Hepatocyte (in vitro differentiated cells): ENCODE results near the gene ELOVL5. TPM values are rescaled to one million over a fixed set of nuclear protein-coding genes. Genes with fewer than 3 reads are reported as not detected.
"Not testable (repeated sequence)": the region's sequence is repeated elsewhere in the genome, so short reads cannot be mapped to it uniquely, and the experiment has no call there.

ENCODE experiments used
- DNase-seq: peaks from one replicate; pipeline ENCODE4 v3.0.0-alpha.2; 2016; ENCODE audit warnings: low spot score
- H2AFZ ChIP-seq: fragments of 200-600 bp; sonication (generic); 2 replicates; pipeline ENCODE4 v1.6.0; 2016; ENCODE audit warnings: antibody characterized with exemption, mild to moderate bottlenecking
- H3K27ac ChIP-seq: fragments of 200-600 bp; sonication (generic); 2 replicates; pipeline ENCODE4 v1.5.1; 2016; ENCODE audit warnings: mild to moderate bottlenecking
- H3K27me3 ChIP-seq: fragments of 200-600 bp; sonication (generic); 2 replicates; pipeline ENCODE4 v1.6.1; 2016
- H3K36me3 ChIP-seq: fragments of 200-600 bp; sonication (generic); replicated peaks from 2 replicates; pipeline ENCODE4 v1.5.1; 2016; ENCODE audit warnings: low read depth; ENCODE audit not compliant: insufficient read depth
- H3K4me1 ChIP-seq: fragments of 200-600 bp; sonication (generic); 2 replicates; pipeline ENCODE4 v1.5.1; 2016; ENCODE audit warnings: mild to moderate bottlenecking, moderate library complexity; ENCODE audit not compliant: insufficient read depth
- H3K4me2 ChIP-seq: fragments of 200-600 bp; sonication (generic); 2 replicates; pipeline ENCODE4 v1.6.0; 2016
- H3K4me3 ChIP-seq: fragments of 200-600 bp; sonication (generic); 2 replicates; pipeline ENCODE4 v1.5.1; 2016; ENCODE audit warnings: mild to moderate bottlenecking
- H3K79me2 ChIP-seq: fragments of 200-600 bp; sonication (generic); 2 replicates; pipeline ENCODE4 v1.6.0; 2017; ENCODE audit warnings: mild to moderate bottlenecking
- H3K9me2 ChIP-seq: fragments of 200-600 bp; sonication (generic); replicated peaks from 2 replicates; pipeline ENCODE4 v1.6.0; 2017; ENCODE audit warnings: mild to moderate bottlenecking; ENCODE audit not compliant: insufficient read depth
- H3K9me3 ChIP-seq: fragments of 200-600 bp; sonication (generic); 2 replicates; pipeline ENCODE4 v1.5.1; 2016; ENCODE audit warnings: low read depth, mild to moderate bottlenecking
- H4K20me1 ChIP-seq: fragments of 200-600 bp; sonication (generic); 2 replicates; pipeline ENCODE4 v1.6.0; 2016; ENCODE audit warnings: mild to moderate bottlenecking; ENCODE audit not compliant: insufficient read depth, poor library complexity, severe bottlenecking
- CTCF ChIP-seq: fragments of 200-600 bp; sonication (generic); IDR thresholded peaks from 2 replicates; pipeline ENCODE4 v1.5.1; 2016; ENCODE audit warnings: antibody characterized with exemption, mild to moderate bottlenecking; ENCODE audit not compliant: poor library complexity
- EZH2 ChIP-seq: fragments of 200-600 bp; sonication (generic); IDR thresholded peaks from 2 replicates; pipeline ENCODE4 v1.6.1; 2016; ENCODE audit warnings: antibody characterized with exemption, mild to moderate bottlenecking, borderline replicate concordance
- EZH2phosphoT487 ChIP-seq: fragments of 200-600 bp; sonication (generic); IDR thresholded peaks from one replicate; pipeline ENCODE4 v1.6.1; 2018; ENCODE audit warnings: antibody characterized with exemption, mild to moderate bottlenecking, low read depth, moderate library complexity; ENCODE audit not compliant: unreplicated experiment, severe bottlenecking
- WGBS: methylation state at CpG from one replicate; pipeline ENCODE4 v1.1.6; 2016; ENCODE audit warnings: low lambda C conversion rate; ENCODE audit errors: missing lambda C conversion rate; 5-methylcytosine and 5-hydroxymethylcytosine counted together
- polyA plus RNA-seq: library from polyadenylated mRNA; unstranded; fragments of >200 nt; fragmentation: Nextera tagmentation; extraction: Ambion mirVana; gene quantifications from 2 replicates; pipeline ENCODE4 v1.2.1, GENCODE V29; 2016
- total RNA-seq: library from RNA; depleted of rRNA; stranded (reverse); fragments of >200 nt; gene quantifications from 2 replicates; pipeline ENCODE4 v1.2.3, GENCODE V29; 2014

Gene ELOVL5
- total and polyA plus RNA-seq, 2 experiments from 2014 or later: 144 to 156 TPM

GRCh38 chr6:53304953-53305352 lies 43.8 kb downstream of the ELOVL5 start:
- DNase-seq, H3K4me3 ChIP-seq, H3K4me2 ChIP-seq, H3K27ac ChIP-seq, H2AFZ ChIP-seq, H3K27me3 ChIP-seq, H3K9me3 ChIP-seq, H3K36me3 ChIP-seq, H3K9me2 ChIP-seq: not testable (repeated sequence)
- H3K4me1 ChIP-seq: peaks cover 36% of the 10 kb centered on the region
- H3K79me2 ChIP-seq: peaks cover 69% of the 10 kb centered on the region
- peaks cover 19% of the 10 kb centered on the region for H4K20me1 ChIP-seq
- WGBS: no CpG with 5 or more reads among the region's 32 CpGs

GRCh38 chr6:53302678-53303360 lies 45.9 kb downstream of the ELOVL5 start:
- H3K27ac ChIP-seq: no peak overlapping the region
- peaks cover 70% of the 10 kb centered on the region for H3K79me2 ChIP-seq
- H3K9me3 ChIP-seq: no peaks in the 10 kb centered on the region
- DNase-seq: no peak
- H3K36me3 ChIP-seq: no peaks in the 10 kb centered on the region
- H3K4me1 ChIP-seq: peaks cover 26% of the 10 kb centered on the region
- H3K27me3 ChIP-seq: no peaks in the 10 kb centered on the region
- TF ChIP-seq EZH2phosphoT487 (no peak), EZH2 (no peak), CTCF (no peak)
- no peak overlapping the region for H2AFZ ChIP-seq
- H3K9me2 ChIP-seq: no peaks in the 10 kb centered on the region
- 44% methylated on average over 6 of the region's 6 CpGs for WGBS
- peaks cover 19% of the 10 kb centered on the region for H4K20me1 ChIP-seq
- H3K4me2 ChIP-seq: peak overlapping the region; percentile 42
- no peak overlapping the region for H3K4me3 ChIP-seq

DNA sequence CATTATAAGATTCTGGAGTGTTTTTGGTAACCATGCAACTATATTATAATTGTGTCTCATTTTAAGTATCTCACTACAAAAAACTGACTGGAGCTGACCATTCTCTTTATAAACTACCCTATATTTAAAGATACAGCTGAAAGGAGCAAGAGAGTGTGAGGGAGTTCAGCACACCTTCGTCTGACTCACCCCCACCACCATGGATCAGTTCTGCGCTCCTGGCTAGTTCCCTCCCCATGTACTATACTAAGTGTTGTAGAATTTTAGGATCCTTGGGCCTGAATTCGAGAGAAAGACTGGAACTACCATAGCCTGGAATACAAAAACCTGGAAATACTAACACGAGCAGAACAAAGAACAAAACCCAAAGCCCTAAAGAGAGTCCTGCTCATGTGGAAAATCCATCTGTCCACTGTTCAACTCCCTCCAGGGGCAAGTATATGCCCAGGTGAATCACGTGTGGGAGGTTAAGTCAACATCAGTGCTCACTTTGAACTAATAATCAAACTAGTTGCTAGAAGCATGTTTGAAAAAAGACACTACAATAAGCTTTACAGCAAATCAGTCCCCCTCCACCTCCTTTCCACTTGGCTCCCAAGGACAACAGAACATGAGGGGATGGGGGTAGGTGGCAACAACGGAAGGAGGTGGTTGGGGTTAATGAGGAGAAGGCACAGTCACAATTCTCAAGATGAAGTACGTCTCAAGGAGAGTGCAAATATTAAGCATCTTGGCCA lies 46.8 kb downstream of the ELOVL5 start:
- TF ChIP-seq CTCF: no peak
- no peak for TF ChIP-seq EZH2
- no peak for TF ChIP-seq EZH2phosphoT487
- H3K36me3 ChIP-seq: no peaks in the 10 kb centered on the region
- H3K4me2 ChIP-seq: peak overlapping the region; percentile 42
- no peaks in the 10 kb centered on the region for H3K9me2 ChIP-seq
- no peaks in the 10 kb centered on the region for H3K9me3 ChIP-seq
- DNase-seq: no peak
- H4K20me1 ChIP-seq: peaks cover 10% of the 10 kb centered on the region
- no peak overlapping the region for H2AFZ ChIP-seq
- peaks cover 20% of the 10 kb centered on the region for H3K4me1 ChIP-seq
- WGBS: 58% methylated on average over 7 of the region's 7 CpGs
- H3K79me2 ChIP-seq: peaks cover 70% of the 10 kb centered on the region
- H3K4me3 ChIP-seq: no peak overlapping the region
- peak overlapping the region; percentile 47 for H3K27ac ChIP-seq
- no peaks in the 10 kb centered on the region for H3K27me3 ChIP-seq
